GM18870 (cell line): Measurements from ENCODE around the gene ARRDC5.
"Not testable (repeated sequence)": the region's sequence is repeated elsewhere in the genome, so short reads cannot be mapped to it uniquely, and the experiment has no call there.

Source experiments
- ATAC-seq: cut with Tn5 transposase; IDR thresholded peaks from one replicate; pipeline ENCODE4 v1.9.1; 2021; ENCODE audit warnings: moderate library complexity; ENCODE audit not compliant: unreplicated experiment

Gene ARRDC5

DNA sequence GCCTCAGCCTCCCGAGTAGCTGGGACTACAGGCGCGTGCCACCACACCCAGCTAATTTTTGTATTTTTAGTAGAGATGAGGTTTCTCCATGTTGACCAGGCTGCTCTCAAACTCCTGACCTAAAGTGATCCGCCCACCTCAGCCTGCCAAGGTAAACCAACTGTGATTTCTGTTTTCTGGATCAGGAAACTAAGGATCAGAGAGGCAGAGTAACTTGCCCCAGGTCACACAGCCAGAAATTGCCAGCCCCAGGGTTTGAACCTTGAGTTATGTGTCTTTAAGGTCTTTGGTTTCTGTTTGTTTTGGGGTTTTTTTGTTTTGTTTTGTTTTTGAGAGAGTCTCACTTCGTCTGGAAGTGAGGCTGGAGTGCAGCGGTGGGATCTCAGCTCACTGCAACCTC is 31.0 kb downstream of the ARRDC5 start:
- no peak for ATAC-seq

DNA sequence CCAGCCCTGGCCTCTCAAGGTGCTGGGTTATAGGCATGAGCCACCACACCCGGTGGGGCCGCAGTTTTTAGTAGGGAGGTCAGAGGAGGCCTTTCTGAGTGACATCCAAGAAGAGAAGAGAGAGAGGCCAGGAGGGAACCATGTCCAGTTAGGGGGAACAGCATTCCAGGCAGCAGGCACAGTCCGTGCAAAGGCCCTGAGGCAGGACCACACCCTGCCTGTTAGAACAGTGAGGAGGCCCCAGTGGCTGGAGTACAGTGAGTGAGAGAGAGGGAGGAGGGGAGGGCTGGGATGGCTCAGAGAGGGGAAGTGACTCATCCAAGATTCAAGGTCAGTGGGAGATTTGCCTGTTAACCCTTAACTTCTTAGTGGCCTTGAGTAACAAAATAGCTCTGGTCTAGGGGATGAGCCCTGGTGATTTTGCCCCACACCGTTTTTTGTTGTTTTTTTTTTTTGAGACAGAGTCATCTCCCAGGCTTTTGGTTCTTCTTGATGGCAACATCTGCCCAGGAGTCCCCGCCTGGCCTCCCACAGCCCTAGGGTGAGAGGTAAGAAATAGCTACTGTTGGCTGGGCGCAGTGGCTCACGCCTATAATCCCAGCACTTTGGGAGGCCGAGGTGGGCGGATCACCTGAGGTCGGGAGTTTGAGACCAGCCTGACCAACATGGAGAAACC is 32.5 kb downstream of the ARRDC5 start:
- no peak for ATAC-seq

DNA sequence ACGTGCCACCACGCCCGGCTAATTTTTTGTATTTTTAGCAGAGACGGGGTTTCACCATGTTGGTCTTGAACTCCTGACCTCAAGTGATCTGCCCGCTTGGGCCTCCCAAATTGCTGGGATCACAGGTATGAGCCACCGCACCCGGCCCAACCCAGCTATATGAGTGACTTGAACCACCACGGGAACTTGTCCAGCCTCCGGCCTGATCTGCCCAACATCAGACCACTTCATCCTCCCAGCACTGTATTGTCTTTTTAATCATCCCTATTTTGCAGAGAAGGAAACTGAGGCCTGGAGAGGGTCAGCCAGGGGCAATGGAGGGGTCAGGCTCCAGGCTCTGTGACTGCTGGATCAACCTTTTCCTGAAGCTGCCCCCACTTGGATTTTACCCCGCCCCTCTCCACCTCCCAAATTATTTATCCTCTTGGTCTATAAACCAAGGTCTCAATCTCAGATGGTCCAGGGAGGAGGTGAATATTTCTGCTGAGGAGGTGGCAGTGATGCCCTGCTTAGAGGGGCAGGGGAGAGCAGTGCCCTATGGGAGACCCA is 34.3 kb downstream of the ARRDC5 start:
- ATAC-seq = no peak

DNA sequence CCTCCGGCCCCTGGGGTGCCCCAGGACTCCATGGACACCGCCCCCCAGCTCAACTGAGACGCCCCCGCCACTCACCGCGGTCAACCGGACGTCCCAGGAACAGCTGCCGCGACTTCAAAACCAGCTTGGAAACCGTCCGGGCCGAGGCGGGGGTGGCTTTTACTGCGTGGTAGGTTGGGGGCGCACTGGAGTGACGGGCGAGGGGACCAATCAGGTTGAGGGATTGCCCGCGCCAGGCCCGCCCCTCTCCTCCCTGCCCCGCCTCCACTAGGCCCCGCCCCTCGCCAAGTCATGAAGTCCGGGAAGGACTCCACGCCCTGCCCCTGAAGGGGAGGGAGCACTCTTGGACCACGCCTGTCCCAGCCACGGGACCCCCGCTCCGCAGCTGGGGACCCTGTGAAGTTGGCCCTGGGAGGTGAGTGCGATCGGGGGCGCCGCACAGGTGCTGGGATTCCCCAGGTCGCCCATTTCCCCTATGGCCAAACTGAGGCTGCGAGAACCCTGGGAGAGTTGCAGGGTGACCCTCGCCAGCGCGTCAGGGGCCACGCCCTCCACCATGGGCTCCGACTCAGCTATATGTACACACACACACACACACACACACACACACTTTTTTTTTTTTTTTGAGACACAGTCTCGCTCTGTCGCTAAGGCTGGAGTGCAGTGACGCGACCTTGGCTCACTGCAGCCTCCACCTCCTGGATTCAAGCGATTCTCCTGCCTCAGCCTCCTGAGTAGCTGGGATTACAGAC is 35.0 kb downstream of the ARRDC5 start, which contains the start of gene PLIN3:
PLIN3 (minus strand) TSS at position 134 of the 752 bp plus-strand sequence. CDS start 6,273 bp downstream, outside the sequence.
- no peak for ATAC-seq

DNA sequence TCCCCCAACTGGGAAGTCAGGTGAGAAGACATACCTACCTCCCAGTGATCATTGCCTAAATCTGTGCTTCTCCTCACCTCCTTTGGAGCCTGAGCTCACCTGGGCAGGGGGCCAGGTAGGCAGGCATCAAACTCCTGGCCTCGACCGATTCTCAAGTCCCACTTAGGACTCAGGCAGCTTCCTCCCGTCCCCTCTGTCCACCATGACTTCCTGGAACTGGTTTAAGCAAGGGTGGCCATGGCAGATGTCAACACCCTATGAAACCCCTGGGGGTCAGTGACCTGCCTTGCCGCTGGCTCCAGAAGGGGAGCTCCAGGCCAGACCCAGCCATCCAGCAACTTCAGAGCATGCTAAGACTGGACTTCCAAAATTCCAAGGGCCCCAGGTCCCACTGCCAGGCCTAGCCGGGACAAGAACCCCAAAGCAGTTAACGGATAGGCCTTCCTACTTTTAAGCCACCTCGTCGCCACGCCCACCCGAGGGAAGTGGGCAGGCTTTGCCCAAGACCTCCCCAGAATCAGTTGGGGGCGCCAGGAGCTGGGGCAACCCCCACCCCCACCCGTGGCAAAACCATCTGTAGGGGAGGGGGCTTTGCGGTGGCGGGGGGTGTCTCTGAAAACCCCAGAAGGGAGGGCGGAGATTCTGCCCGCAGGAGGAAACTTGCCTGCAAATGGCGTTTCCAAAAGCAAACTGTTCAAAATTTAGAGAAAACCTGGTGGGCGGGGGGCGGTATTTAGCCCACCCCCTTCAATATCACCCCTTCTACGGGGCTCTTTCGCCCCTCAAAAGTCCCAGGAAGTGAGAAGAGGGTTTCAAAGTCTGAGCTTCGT is 35.9 kb downstream of the ARRDC5 start:
- no peak for ATAC-seq

DNA sequence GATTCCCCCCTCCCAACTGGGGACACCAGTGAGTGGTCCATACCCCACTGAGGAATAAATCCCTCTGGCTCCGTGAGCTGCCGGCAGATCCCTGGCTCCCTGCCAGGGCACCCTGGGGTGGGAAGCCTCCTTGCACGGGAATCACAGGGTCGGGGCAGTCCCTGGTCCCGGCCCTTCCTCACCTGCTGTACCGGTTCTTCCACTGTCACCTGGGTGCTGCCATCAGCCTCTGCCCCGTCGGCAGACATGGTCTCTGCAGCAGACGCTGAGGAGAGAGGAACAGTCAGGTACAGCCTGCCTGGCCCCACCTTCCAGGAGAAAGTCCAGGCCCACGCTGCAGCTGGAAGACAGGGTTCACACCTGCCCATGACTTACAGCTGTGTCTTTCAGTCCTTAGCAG is 41.5 kb downstream of the ARRDC5 start:
- no peak for ATAC-seq

DNA sequence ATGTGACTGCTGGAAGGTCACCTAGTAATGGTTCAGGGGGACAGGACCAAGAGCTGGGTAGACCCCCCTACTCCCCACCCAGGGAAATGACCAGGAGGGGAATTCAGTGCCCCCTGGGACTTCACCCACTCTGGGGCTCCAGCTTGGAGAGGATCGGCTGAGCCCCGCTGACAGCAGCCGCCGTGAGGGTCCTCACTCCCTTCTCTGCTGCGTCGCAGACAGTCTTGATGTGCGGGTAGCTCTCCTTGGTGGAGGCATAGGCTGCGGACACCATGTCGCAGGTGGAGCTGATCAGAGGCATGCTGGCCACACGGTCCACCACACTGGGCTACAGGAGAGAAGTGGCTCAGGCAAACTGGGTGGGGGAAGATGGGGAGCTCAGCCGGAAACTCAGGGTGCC is 43.0 kb downstream of the ARRDC5 start:
- ATAC-seq = no peak

DNA sequence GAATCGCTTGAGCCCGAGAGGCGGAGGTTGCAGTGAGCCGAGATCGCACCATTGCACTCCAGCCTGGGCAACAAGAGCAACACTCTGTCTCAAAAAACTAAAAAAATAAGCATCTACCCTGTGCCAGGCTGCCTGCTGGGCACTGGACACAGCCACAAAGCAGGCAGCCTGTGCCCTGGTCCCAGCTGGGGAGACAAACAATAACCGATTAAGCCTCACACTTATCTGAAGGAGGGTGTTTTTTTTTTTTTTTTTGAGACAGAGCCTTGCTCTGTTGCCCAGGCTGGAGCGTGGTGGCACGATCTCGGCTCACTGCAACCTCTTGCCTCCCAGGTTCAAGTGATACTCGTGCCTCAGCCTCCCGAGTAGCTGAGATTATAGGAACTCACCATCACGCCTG is 46.2 kb downstream of the ARRDC5 start:
- not testable (repeated sequence) for ATAC-seq

DNA sequence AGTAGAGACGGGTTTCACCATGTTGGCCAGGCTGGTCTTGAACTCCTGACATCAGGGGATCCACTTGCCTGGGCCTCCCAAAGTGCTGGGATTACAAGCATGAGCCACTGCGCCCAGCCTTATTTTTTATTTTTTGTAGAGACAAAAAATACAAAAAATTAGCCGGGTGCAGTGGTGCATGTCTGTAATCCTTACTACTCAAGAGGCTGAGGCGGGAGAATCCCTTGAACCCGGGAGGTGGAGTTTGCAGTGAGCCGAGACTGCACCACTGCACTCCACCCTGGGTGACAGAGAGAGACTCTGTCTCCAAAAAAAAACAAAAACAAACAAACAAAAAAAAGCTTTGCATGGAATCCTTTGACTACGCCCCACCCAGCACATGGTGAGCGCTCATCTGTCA is 49.2 kb downstream of the ARRDC5 start:
- ATAC-seq = not testable (repeated sequence)

DNA sequence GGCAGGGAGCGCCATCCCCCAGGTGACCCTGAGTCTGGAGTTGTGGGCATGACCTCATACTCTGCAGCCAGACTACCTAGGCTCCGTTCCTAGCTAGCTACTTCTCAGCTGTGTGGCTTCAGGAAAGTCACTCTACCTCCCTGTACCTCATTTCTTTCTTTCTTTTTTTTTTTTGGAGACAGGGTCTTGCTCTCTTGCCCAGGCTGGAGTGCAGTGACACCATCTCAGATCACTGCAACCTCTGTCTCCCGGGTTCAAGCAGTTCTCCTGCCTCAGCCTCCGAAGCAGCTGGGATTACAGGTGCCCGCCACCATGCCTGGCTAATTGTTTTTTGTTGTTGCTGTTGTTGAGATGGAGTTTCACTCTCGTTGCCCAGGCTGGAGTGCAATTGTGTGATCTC is 50.2 kb downstream of the ARRDC5 start:
- no peak for ATAC-seq

DNA sequence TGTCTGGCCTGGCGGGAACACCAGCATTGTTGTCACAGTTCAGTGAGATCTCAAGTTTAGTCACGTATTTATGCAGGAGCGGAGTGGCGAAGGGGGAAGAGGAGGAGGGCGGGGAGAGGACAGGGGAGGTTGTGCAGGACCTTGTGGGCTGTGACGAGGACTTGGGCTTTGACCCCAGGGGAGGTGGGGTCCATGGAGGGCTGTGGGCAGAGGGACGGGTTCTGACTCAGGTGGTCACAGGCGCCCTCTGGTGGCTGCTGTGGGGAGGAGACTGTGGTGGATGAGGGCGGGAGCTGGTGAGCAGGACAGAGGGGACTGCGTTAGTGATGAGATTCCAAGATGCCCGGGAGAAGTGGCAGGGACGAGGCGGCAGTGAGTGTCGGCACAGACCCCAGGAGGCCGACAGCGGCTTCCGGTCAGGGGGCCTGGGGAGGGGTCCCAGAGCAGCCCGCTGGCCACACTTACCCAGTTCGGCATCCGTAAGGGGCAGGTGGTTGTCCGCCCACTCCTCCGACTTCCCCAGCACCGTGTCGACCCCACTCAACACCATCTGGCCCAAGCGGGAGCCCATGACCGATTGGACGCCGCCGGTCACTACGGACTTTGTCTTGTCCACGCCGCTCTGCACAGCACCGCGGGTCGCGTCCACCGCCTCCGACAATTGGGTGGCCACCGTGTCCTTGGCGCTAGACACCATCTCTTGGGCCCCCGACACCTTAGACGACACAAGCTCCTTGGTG is 51.0 kb downstream of the ARRDC5 start:
- ATAC-seq = no peak

DNA sequence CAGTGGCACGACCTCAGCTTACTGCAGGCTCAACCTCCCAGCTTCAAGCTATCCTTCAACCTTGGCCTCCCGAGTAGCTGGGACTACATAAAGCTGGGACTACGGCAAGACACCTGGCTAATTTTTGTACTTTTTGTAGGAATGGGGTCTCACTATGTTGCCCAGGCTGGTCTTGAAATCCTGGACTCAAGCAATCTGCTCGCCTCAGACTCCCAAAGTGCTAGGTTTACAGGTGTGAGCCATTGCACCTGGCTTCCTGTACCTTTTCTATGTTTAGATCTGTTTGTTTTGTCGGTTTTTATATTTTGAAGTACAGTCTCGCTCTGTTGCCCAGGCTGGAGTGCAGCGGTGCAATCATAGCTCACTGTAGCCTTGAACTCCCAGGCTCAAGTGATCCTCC is 53.7 kb downstream of the ARRDC5 start:
- ATAC-seq = no peak

DNA sequence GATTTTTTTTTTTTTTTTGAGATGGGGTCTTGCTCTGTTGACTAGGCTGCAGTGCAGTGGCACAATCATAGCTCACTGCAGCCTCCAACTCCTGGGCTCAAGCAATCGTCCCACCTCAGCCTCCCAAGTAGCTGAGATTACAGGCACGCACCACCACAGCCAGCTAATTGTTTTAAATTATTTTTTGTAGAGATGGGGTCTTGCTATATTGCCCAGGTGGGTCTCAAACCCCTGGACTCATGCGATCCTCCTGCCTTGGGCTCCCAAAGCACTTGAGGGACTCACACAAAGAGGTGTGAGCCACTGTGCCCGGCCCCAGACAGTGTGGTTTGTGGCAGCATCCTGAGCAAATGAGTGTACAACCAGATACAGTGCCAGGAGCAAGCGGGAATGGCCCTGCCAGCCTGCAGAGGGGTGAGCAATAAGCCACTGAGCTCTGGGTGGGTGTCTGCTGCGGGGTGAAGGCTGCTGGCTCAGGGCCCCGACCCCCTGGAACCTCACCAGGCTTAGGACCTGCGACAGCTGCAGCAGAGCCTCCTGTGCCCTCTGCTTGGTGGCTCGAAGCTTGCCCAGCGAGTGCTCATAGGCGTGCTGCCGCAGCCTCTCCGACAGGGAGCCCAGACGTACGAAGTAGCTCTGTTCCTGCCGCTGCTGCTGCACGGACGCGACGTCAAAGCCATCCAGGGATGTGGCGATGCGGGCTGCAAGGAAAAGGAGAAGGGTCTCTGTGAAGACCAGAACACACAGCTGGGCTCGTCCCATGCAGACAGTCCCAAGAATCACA is 55.3 kb downstream of the ARRDC5 start:
- no peak for ATAC-seq

DNA sequence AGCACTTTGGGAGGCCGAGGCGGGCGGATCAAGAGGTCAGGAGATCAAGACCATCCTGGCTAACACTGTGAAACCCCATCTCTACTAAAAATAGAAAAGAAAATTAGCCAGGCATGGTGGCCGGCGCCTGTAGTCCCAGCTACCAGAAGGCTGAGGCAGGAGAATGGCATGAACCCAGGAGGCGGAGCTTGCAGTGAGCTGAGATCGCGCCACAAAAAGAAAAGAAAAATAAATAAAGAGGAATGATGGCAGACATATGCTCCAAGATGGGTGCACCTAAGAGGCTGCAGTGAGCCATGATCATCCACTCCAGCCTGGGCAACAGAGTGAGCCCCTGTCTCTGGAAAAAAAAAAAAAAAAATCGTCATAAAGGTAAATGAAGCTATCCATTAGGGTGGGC is 56.7 kb downstream of the ARRDC5 start:
- not testable (repeated sequence) for ATAC-seq

DNA sequence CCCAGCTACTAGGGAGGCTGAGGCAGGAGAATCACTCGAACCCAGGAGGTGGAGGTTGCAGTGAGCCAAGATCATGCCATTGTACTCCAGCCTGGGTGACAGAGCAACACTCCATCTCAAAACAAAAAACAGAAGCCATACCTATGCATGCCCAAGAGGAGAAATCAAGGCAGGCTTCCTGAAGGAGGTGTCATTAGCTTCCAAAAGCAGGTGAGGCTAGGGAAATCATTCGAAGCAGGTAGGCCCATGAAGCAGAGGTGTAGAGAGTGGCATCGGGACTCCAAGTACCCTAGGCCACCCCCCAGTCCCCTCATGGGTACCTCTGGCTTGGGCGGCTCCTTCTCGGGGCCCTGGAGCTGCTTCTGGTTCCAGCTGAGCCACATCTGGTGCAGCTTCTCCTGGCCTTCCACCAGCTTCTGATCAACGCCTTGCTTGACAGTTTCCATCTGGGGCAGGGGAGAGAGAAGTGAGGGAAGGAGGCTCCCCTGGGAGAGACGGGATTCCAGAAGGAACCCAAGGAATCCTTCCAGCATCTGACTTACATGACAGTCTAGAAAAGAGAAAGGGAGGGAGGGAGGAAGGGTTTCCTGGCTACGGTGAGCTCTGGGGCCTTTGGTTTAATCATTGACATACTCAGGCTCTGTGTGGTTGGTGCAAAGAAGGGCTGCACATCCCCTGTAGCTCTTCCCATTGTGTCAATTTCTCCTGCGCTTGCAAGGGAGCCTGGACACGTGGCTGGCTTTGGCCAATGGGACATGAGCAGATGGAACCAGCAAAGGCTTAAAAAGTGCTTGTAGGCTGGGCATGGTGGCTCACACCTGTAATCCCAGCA is 58.1 kb downstream of the ARRDC5 start:
- ATAC-seq = no peak

DNA sequence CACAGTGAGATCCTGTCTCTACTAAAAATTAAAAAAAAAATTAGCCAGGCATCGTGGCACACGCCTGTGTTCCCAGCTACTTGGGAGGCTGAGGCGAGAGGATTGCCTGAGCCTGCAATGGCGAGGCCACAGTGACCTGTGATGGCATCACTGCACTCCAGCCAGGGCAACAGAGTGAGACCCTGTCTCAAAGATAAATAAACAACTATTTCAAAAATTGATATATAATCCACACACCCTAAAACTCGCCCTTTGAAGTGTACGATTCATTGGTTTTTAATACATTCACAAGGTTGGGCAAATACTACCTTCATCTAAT is 59.1 kb downstream of the ARRDC5 start:
- ATAC-seq = no peak
